IMR-90 (cell line): ENCODE results near the gene NKAIN2. TPM values are rescaled to one million over a fixed set of nuclear protein-coding genes. Genes with fewer than 3 reads are reported as not detected.

Experiments
- ATAC-seq: fragments of 200-7000 bp; cut with Tn5 transposase; 2 replicates; pipeline ENCODE4 v1.9.1; 2020; ENCODE audit warnings: low read depth, mild to moderate bottlenecking, moderate library complexity
- BruUV-seq: library from RNA; stranded (reverse); fragments of 400-500 nt; replicated peaks from 2 replicates; lab custom pipeline; 2021; lab: Mats Ljungman, UMichigan
- CTCF ChIA-PET: fragments of 300-600 bp; formaldehyde crosslinking; extraction: SDS; loops from one replicate; lab custom pipeline; 2021; ENCODE audit warnings: antibody characterized with exemption; lab: Yijun Ruan, JAX
- POLR2A ChIA-PET: fragments of 300-600 bp; sonication (Branson Sonifier 250); formaldehyde crosslinking; loops from one replicate; lab custom pipeline; 2022; ENCODE audit warnings: antibody characterized with exemption; ENCODE audit not compliant: unreplicated experiment; lab: Charles Lee
- DNase-seq: peaks from one replicate; pipeline ENCODE4 v3.0.0; 2013
- H2AFZ ChIP-seq: replicated peaks from 2 replicates; pipeline ENCODE3; 2013; ENCODE audit warnings: low read length, mild to moderate bottlenecking; ENCODE audit not compliant: poor library complexity
- H2AK5ac ChIP-seq: 2 replicates; pipeline ENCODE4 v1.6.1; 2013; ENCODE audit warnings: low read depth, low read length, inconsistent platforms
- H2AK9ac ChIP-seq: replicated peaks from 2 replicates; pipeline ENCODE3; 2013; ENCODE audit warnings: mild to moderate bottlenecking, low read depth, low read length, moderate library complexity; ENCODE audit not compliant: poor library complexity
- H2BK120ac ChIP-seq: 2 replicates; pipeline ENCODE4 v1.6.1; 2013; ENCODE audit warnings: low read depth, low read length, inconsistent platforms
- H2BK15ac ChIP-seq: 3 replicates; pipeline ENCODE4 v1.6.1; 2013; ENCODE audit warnings: low read depth, low read length, inconsistent platforms
- H2BK20ac ChIP-seq: 2 replicates; pipeline ENCODE4 v1.6.1; 2013; ENCODE audit warnings: low read depth, mild to moderate bottlenecking, inconsistent platforms, low read length, moderate library complexity
- H2BK5ac ChIP-seq: 2 replicates; pipeline ENCODE4 v1.6.1; 2013; ENCODE audit warnings: mild to moderate bottlenecking, low read depth, low read length, inconsistent platforms; ENCODE audit not compliant: poor library complexity, severe bottlenecking
- H3K14ac ChIP-seq: replicated peaks from 2 replicates; pipeline ENCODE4 v1.6.1; 2013; ENCODE audit warnings: low read depth, low read length, inconsistent platforms
- H3K18ac ChIP-seq: 2 replicates; pipeline ENCODE4 v1.6.1; 2013; ENCODE audit warnings: low read depth, low read length, control low read depth
- H3K23ac ChIP-seq: 2 replicates; pipeline ENCODE4 v1.6.1; 2013; ENCODE audit warnings: low read depth, low read length, inconsistent platforms
- H3K27ac ChIP-seq: 2 replicates; pipeline ENCODE4 v1.5.1; 2013; ENCODE audit warnings: mild to moderate bottlenecking, control low read depth, low read length; ENCODE audit not compliant: insufficient read depth
- H3K27me3 ChIP-seq: 2 replicates; pipeline ENCODE4 v1.6.1; 2013; ENCODE audit warnings: low read length; ENCODE audit not compliant: control insufficient read depth, insufficient read depth
- H3K36me3 ChIP-seq: 2 replicates; pipeline ENCODE4 v1.6.1; 2013; ENCODE audit warnings: low read length, mixed read lengths; ENCODE audit not compliant: control insufficient read depth, insufficient read depth
- H3K4ac ChIP-seq: 2 replicates; pipeline ENCODE4 v1.6.1; 2013; ENCODE audit warnings: low read depth, low read length, inconsistent platforms
- H3K4me1 ChIP-seq: 2 replicates; pipeline ENCODE4 v1.6.1; 2013; ENCODE audit warnings: low read length, mixed read lengths; ENCODE audit not compliant: control insufficient read depth, insufficient read depth
- H3K4me2 ChIP-seq: 2 replicates; pipeline ENCODE4 v1.6.1; 2013; ENCODE audit warnings: low read depth, mild to moderate bottlenecking, control low read depth, low read length, moderate library complexity
- H3K4me3 ChIP-seq: 2 replicates; pipeline ENCODE4 v1.5.1; 2013; ENCODE audit warnings: low read depth, mild to moderate bottlenecking, control low read depth, low read length, moderate library complexity; ENCODE audit not compliant: insufficient read depth
- H3K56ac ChIP-seq: 2 replicates; pipeline ENCODE4 v1.6.1; 2013; ENCODE audit warnings: low read length, inconsistent platforms; ENCODE audit not compliant: insufficient read depth; ENCODE audit errors: extremely low read depth
- H3K79me1 ChIP-seq, 2 experiments: 2 replicates each; pipeline ENCODE4 v1.6.1; 2013; ENCODE audit warnings: low read length in 2 of 2, inconsistent platforms in 1 of 2, low read depth in 1 of 2
- H3K9ac ChIP-seq: 2 replicates; pipeline ENCODE4 v1.6.1; 2013; ENCODE audit warnings: low read depth, low read length, control low read depth
- H3K9me1 ChIP-seq: 2 replicates; pipeline ENCODE4 v1.6.1; 2013; ENCODE audit warnings: low read length, inconsistent platforms; ENCODE audit not compliant: insufficient read depth
- H3K9me3 ChIP-seq: 2 replicates; pipeline ENCODE4 v1.6.1; 2013; ENCODE audit warnings: low read length; ENCODE audit not compliant: control insufficient read depth, insufficient read depth
- H4K20me1 ChIP-seq: 2 replicates; pipeline ENCODE4 v1.6.1; 2013; ENCODE audit warnings: low read length, inconsistent platforms; ENCODE audit not compliant: insufficient read depth
- H4K5ac ChIP-seq: 2 replicates; pipeline ENCODE4 v1.6.1; 2013; ENCODE audit warnings: mild to moderate bottlenecking, low read depth, low read length, control low read depth
- H4K8ac ChIP-seq, 2 experiments: 2 replicates each; pipeline ENCODE4 v1.6.1; 2013; ENCODE audit warnings: low read depth in 2 of 2, low read length in 2 of 2, control low read depth in 1 of 2, inconsistent platforms in 1 of 2
- H4K91ac ChIP-seq: 2 replicates; pipeline ENCODE4 v1.6.1; 2013; ENCODE audit warnings: low read depth, low read length, inconsistent platforms; ENCODE audit not compliant: insufficient read depth
- BHLHE40 ChIP-seq: fragments of 150-350 bp; IDR thresholded peaks from 2 replicates; pipeline ENCODE4 v1.6.1; 2016; ENCODE audit warnings: mild to moderate bottlenecking, low read depth, low read length
- POLR2A ChIP-seq: IDR thresholded peaks from 2 replicates; pipeline ENCODE4 v1.6.1; 2012; ENCODE audit warnings: mild to moderate bottlenecking, low read depth, low read length
- RCOR1 ChIP-seq: IDR thresholded peaks from 2 replicates; pipeline ENCODE4 v1.6.1; 2012; ENCODE audit warnings: mild to moderate bottlenecking, low read length, improper control_type of control experiment; ENCODE audit not compliant: insufficient replicate concordance
- WGBS, 2 experiments: methylation state at CpG; one replicate each; pipeline versions ENCODE4 v1.1.5 to v1.1.7; 2013; ENCODE audit warnings: missing lambda C conversion rate in 2 of 2; ENCODE audit not compliant: insufficient read length in 1 of 2; ENCODE audit errors: extremely low coverage in 2 of 2; 5-methylcytosine and 5-hydroxymethylcytosine counted together
- dilution Hi-C: fragments of 300-500 bp; cut with HindIII; formaldehyde crosslinking; loops from one replicate; pipeline ENCODE4 v1.14.3; 2018; ENCODE audit warnings: low sequenced_read_pairs; ENCODE audit not compliant: unreplicated experiment
- in situ Hi-C: fragments of 300-500 bp; cut with MboI; formaldehyde crosslinking; loops from 3 replicates; pipeline ENCODE4 v1.14.3; 2019; ENCODE audit warnings: low sequenced_read_pairs, inconsistent platforms, mixed read lengths
- intact Hi-C: fragments of 100-400 bp; cut with micrococcal nuclease; formaldehyde crosslinking; loops from 2 replicates; pipeline ENCODE4 v1.10.0; 2022
- polyA plus RNA-seq, 3 experiments: library from polyadenylated mRNA; depleted of rRNA; stranded (reverse); fragments of >200 nt; gene quantifications; 2 replicates each; pipeline ENCODE4 v1.2.3, GENCODE V29; 2012; ENCODE audit warnings: low replicate concordance in 1 of 3
- total RNA-seq: library from RNA; depleted of rRNA; stranded (reverse); fragments of >200 nt; gene quantifications from 2 replicates; pipeline ENCODE4 v1.2.3, GENCODE V29; 2012

The NKAIN2 gene
- total and polyA plus RNA-seq, 2 of the 4 experiments (the other 2 are of a cell fraction), result not detected

- H3K4me2 ChIP-seq, result no peak overlapping the region
- no peak overlapping the region for H4K91ac ChIP-seq
- H3K27me3 ChIP-seq, result no peaks in the 10 kb centered on the region
- peak; percentile 82 for ATAC-seq
- dilution Hi-C loops, result no loop called here
- WGBS, 2 experiments, result no CpG with 5 or more reads among the region's 1 CpG
- no peak overlapping the region for H3K18ac ChIP-seq
- no peak overlapping the region for H4K5ac ChIP-seq
- no peak overlapping the region for H3K27ac ChIP-seq
- no peak overlapping the region for H3K9ac ChIP-seq
- no peak overlapping the region for H3K14ac ChIP-seq
- no peak overlapping the region for H2BK15ac ChIP-seq
- H3K4me3 ChIP-seq, result no peak overlapping the region
- no peak overlapping the region for H4K8ac ChIP-seq
- no peak overlapping the region for H2BK20ac ChIP-seq
- intact Hi-C loops, result no loop called here
- in situ Hi-C loops, result no loop called here
- no TSS peak for BruUV-seq
- no peak overlapping the region for H3K23ac ChIP-seq
- POLR2A ChIA-PET, result no interaction called here
- H3K4ac ChIP-seq, result no peak overlapping the region
- DNase-seq, result peak; percentile 49
- H3K56ac ChIP-seq, result no peak overlapping the region
- no peaks in the 10 kb centered on the region for H3K4me1 ChIP-seq
- H3K36me3 ChIP-seq, result no peaks in the 10 kb centered on the region
- no peak overlapping the region for H2AFZ ChIP-seq
- no peaks in the 10 kb centered on the region for H3K9me1 ChIP-seq
- H2BK120ac ChIP-seq, result no peak overlapping the region
- H2AK9ac ChIP-seq, result no peak overlapping the region
- H2AK5ac ChIP-seq, result no peak overlapping the region
- TF ChIP-seq RCOR1 (no peak), BHLHE40 (no peak), POLR2A (no peak)
- H3K9me3 ChIP-seq, result no peaks in the 10 kb centered on the region
- no peak overlapping the region for H2BK5ac ChIP-seq
- CTCF ChIA-PET, result no interaction called here
- H3K79me1 ChIP-seq, result no peaks in the 10 kb centered on the region
- H4K20me1 ChIP-seq, result no peaks in the 10 kb centered on the region
These were observed 124.9 kb downstream of the NKAIN2 start for GRCh38 chr6:123928529-123928928.
